H1 (cell line): ENCODE results near the gene NIFK. TPM values are rescaled to one million over a fixed set of nuclear protein-coding genes. Genes with fewer than 3 reads are reported as not detected.

Source experiments
- CTCF ChIA-PET: fragments of 300-600 bp; sonication (Branson Sonifier 250); formaldehyde crosslinking; loops from one replicate; lab custom pipeline; 2021; ENCODE audit not compliant: partially characterized antibody; lab: Charles Lee
- POLR2A ChIA-PET: fragments of 300-600 bp; sonication (Branson Sonifier 250); formaldehyde crosslinking; loops from one replicate; lab custom pipeline; 2021; ENCODE audit warnings: inconsistent platforms; ENCODE audit not compliant: partially characterized antibody; lab: Charles Lee
- DNase-seq, 2 experiments: peaks; one replicate each; pipeline versions ENCODE4 v3.0.0 to v3.0.0-alpha.2; 2010 to 2022; ENCODE audit warnings: low spot score in 2 of 2, low read depth in 1 of 2, mixed read lengths in 1 of 2
- FAIRE-seq: peaks from 2 replicates; lab custom pipeline; 2011; peaks lifted over from hg19 to GRCh38; lab: Jason Lieb, UNC
- H2AFZ ChIP-seq: 2 replicates; pipeline ENCODE4 v1.8.1; 2012; ENCODE audit warnings: low read length, inconsistent platforms
- H2AK5ac ChIP-seq: 2 replicates; pipeline ENCODE4 v1.6.1; 2013; ENCODE audit warnings: low read depth, low read length
- H2BK120ac ChIP-seq: replicated peaks from 2 replicates; pipeline ENCODE3; 2013; ENCODE audit warnings: low read depth, low read length, inconsistent platforms
- H2BK12ac ChIP-seq: 2 replicates; pipeline ENCODE4 v1.6.1; 2013; ENCODE audit warnings: low read depth, low read length
- H2BK15ac ChIP-seq: 2 replicates; pipeline ENCODE4 v1.6.1; 2013; ENCODE audit warnings: low read length
- H2BK20ac ChIP-seq: 2 replicates; pipeline ENCODE4 v1.6.1; 2013; ENCODE audit warnings: low read length
- H2BK5ac ChIP-seq: 2 replicates; pipeline ENCODE4 v1.6.1; 2013; ENCODE audit warnings: low read depth, low read length
- H3K14ac ChIP-seq: 2 replicates; pipeline ENCODE4 v1.6.1; 2013; ENCODE audit warnings: inconsistent platforms; ENCODE audit not compliant: insufficient read length
- H3K18ac ChIP-seq: 2 replicates; pipeline ENCODE4 v1.6.1; 2013; ENCODE audit warnings: low read length; ENCODE audit errors: extremely low read depth
- H3K23ac ChIP-seq: 2 replicates; pipeline ENCODE4 v1.6.1; 2013; ENCODE audit warnings: inconsistent platforms; ENCODE audit not compliant: insufficient read length
- H3K23me2 ChIP-seq: 2 replicates; pipeline ENCODE4 v1.6.1; 2013; ENCODE audit warnings: low read depth, low read length
- H3K27ac ChIP-seq: 2 replicates; pipeline ENCODE4 v1.6.1; 2011; ENCODE audit warnings: low read depth, low read length, inconsistent platforms
- H3K27me3 ChIP-seq, 4 experiments: replicated peaks in 1 of 4; 1 replicate in 1 of 4; 2 replicates in 3 of 4; pipeline versions ENCODE4 v1.6.1 to v1.8.1; 2011 to 2013; ENCODE audit warnings: low read length in 3 of 4, mild to moderate bottlenecking in 3 of 4, inconsistent platforms in 2 of 4, mixed read lengths in 2 of 4, moderate library complexity in 1 of 4; ENCODE audit not compliant: control insufficient read depth in 3 of 4, insufficient read depth in 3 of 4; ENCODE audit errors: extremely low read depth in 1 of 4
- H3K36me3 ChIP-seq, 4 experiments: 2 replicates each; pipeline versions ENCODE4 v1.6.1 to v1.8.1; 2011 to 2013; ENCODE audit warnings: mild to moderate bottlenecking in 4 of 4, low read length in 3 of 4, moderate library complexity in 2 of 4, control low read depth in 1 of 4, inconsistent platforms in 1 of 4; ENCODE audit not compliant: insufficient read depth in 4 of 4, control insufficient read depth in 2 of 4
- H3K4ac ChIP-seq: replicated peaks from 2 replicates; pipeline ENCODE3; 2013; ENCODE audit warnings: low read length, low read depth, mixed read lengths, inconsistent platforms; ENCODE audit not compliant: insufficient read length
- H3K4me1 ChIP-seq, 4 experiments: replicated peaks in 1 of 4; 1 replicate in 1 of 4; 2 replicates in 3 of 4; pipeline versions ENCODE4 v1.6.1 to v1.8.1; 2011 to 2013; ENCODE audit warnings: low read length in 3 of 4, inconsistent platforms in 2 of 4, mixed read lengths in 1 of 4; ENCODE audit not compliant: insufficient read depth in 4 of 4, control insufficient read depth in 3 of 4
- H3K4me2 ChIP-seq, 2 experiments: 2 replicates each; pipeline versions ENCODE4 v1.6.1 to v1.8.1; 2011 to 2013; ENCODE audit warnings: low read depth in 2 of 2, low read length in 2 of 2, control low read depth in 1 of 2, inconsistent platforms in 1 of 2, mild to moderate bottlenecking in 1 of 2; ENCODE audit not compliant: insufficient read depth in 1 of 2
- H3K4me3 ChIP-seq, 4 experiments: fragments of 200-600, 300-600 bp in 1 of 4; sonication (generic), shearing (Covaris generic), sonication (Bioruptor Twin) in 1 of 4; 2 replicates each; pipeline versions ENCODE4 v1.5.1 to v1.8.1; 2011 to 2016; ENCODE audit warnings: low read length in 4 of 4, low read depth in 3 of 4, control low read depth in 2 of 4, inconsistent platforms in 2 of 4, mild to moderate bottlenecking in 2 of 4, mixed read lengths in 1 of 4, moderate library complexity in 1 of 4; ENCODE audit not compliant: insufficient read depth in 2 of 4; ENCODE audit errors: extremely low read depth in 1 of 4
- H3K56ac ChIP-seq: replicated peaks from 2 replicates; pipeline ENCODE3; 2013; ENCODE audit warnings: low read depth, mild to moderate bottlenecking, mixed read lengths, low read length, inconsistent platforms; ENCODE audit not compliant: insufficient read length
- H3K79me1 ChIP-seq: 2 replicates; pipeline ENCODE4 v1.6.1; 2013; ENCODE audit warnings: low read depth, low read length, control low read depth
- H3K79me2 ChIP-seq, 2 experiments: 2 replicates each; pipeline versions ENCODE4 v1.6.1 to v1.8.1; 2012 to 2013; ENCODE audit warnings: low read length in 2 of 2, mild to moderate bottlenecking in 2 of 2, inconsistent platforms in 1 of 2; ENCODE audit not compliant: insufficient read depth in 2 of 2, control insufficient read depth in 1 of 2
- H3K9ac ChIP-seq, 4 experiments: replicated peaks in 1 of 4; 1 replicate in 1 of 4; 2 replicates in 3 of 4; pipeline versions ENCODE4 v1.6.1 to v1.8.1; 2011 to 2013; ENCODE audit warnings: low read depth in 3 of 4, low read length in 3 of 4, control low read depth in 2 of 4, mild to moderate bottlenecking in 2 of 4, moderate library complexity in 2 of 4, inconsistent platforms in 1 of 4; ENCODE audit errors: extremely low read depth in 1 of 4
- H3K9me3 ChIP-seq, 2 experiments: 2 replicates each; pipeline versions ENCODE4 v1.6.1 to v1.8.1; 2012 to 2013; ENCODE audit warnings: mild to moderate bottlenecking in 2 of 2, moderate library complexity in 2 of 2, control low read depth in 1 of 2, inconsistent platforms in 1 of 2, low read depth in 1 of 2, low read length in 1 of 2, mixed read lengths in 1 of 2; ENCODE audit not compliant: insufficient read depth in 2 of 2
- H4K20me1 ChIP-seq, 2 experiments: replicated peaks in 1 of 2; 2 replicates each; pipeline versions ENCODE3 to v1.8.1; 2011 to 2013; ENCODE audit warnings: inconsistent platforms in 2 of 2, low read length in 2 of 2, mild to moderate bottlenecking in 1 of 2; ENCODE audit not compliant: insufficient read depth in 2 of 2, control insufficient read depth in 1 of 2
- H4K5ac ChIP-seq: 2 replicates; pipeline ENCODE4 v1.6.1; 2013; ENCODE audit warnings: low read length, low read depth, mixed read lengths, inconsistent platforms; ENCODE audit not compliant: insufficient read length
- H4K8ac ChIP-seq: 2 replicates; pipeline ENCODE4 v1.8.0; 2013; ENCODE audit warnings: mild to moderate bottlenecking, moderate library complexity, low read length, inconsistent platforms; ENCODE audit not compliant: insufficient read depth; ENCODE audit errors: extremely low read depth
- H4K91ac ChIP-seq: replicated peaks from 2 replicates; pipeline ENCODE3; 2013; ENCODE audit warnings: low read length, mixed read lengths, inconsistent platforms; ENCODE audit not compliant: insufficient read length
- CBX8 ChIP-seq: fragments of 300-800, 300-1000 bp; sonication (generic); IDR thresholded peaks from 2 replicates; pipeline ENCODE4 v1.7.1; 2016; ENCODE audit warnings: low read depth, low read length, borderline replicate concordance
- CHD2 ChIP-seq: IDR thresholded peaks from 2 replicates; pipeline ENCODE4 v1.6.1; 2012; ENCODE audit warnings: low read length, improper control_type of control experiment
- CTBP2 ChIP-seq: IDR thresholded peaks from 2 replicates; pipeline ENCODE4 v1.7.0; 2011; ENCODE audit warnings: borderline replicate concordance, mild to moderate bottlenecking, moderate library complexity, mixed read lengths, low read length; ENCODE audit not compliant: insufficient read depth, insufficient read length
- EZH2 ChIP-seq: fragments of 200-600 bp; sonication (generic); IDR thresholded peaks from 2 replicates; pipeline ENCODE4 v1.7.1; 2012; ENCODE audit warnings: low read depth, mild to moderate bottlenecking, moderate library complexity, low read length, inconsistent platforms; ENCODE audit not compliant: severe bottlenecking
- HDAC2 ChIP-seq, 2 experiments: fragments of 300-600 bp in 1 of 2; sonication (generic) in 1 of 2; IDR thresholded peaks; 2 replicates each; pipeline ENCODE4 v1.6.1; 2011 to 2012; ENCODE audit warnings: low read depth in 2 of 2, low read length in 2 of 2, mild to moderate bottlenecking in 2 of 2, moderate library complexity in 2 of 2, borderline replicate concordance in 1 of 2, inconsistent platforms in 1 of 2
- KDM1A ChIP-seq: fragments of 200-600, 300-600 bp; sonication (generic); IDR thresholded peaks from 2 replicates; pipeline ENCODE4 v1.7.1; 2016; ENCODE audit warnings: mild to moderate bottlenecking, low read length, borderline replicate concordance
- NANOG ChIP-seq: IDR thresholded peaks from 2 replicates; pipeline ENCODE4 v1.6.1; 2011; ENCODE audit warnings: low read length, low read depth, mild to moderate bottlenecking, inconsistent platforms; ENCODE audit not compliant: insufficient read depth, poor library complexity, severe bottlenecking
- POLR2AphosphoS5 ChIP-seq: IDR thresholded peaks from 2 replicates; pipeline ENCODE4 v1.6.1; 2011; ENCODE audit warnings: low read depth, low read length
- RFX5 ChIP-seq: IDR thresholded peaks from 2 replicates; pipeline ENCODE4 v1.6.1; 2011; ENCODE audit warnings: low read depth, low read length, improper control_type of control experiment, borderline replicate concordance
- SP1 ChIP-seq: IDR thresholded peaks from 2 replicates; pipeline ENCODE4 v1.6.1; 2011; ENCODE audit warnings: low read depth, low read length
- WGBS, 2 experiments: shearing (Covaris generic) in 1 of 2; methylation state at CpG; one replicate each; pipeline versions ENCODE4 v1.1.6 to v1.1.7; 2013 to 2015; ENCODE audit warnings: low lambda C conversion rate in 2 of 2, mixed read lengths in 2 of 2, inconsistent platforms in 1 of 2, low coverage in 1 of 2, missing lambda C conversion rate in 1 of 2; ENCODE audit not compliant: insufficient replicate concordance in 2 of 2, insufficient coverage in 1 of 2, insufficient read length in 1 of 2; ENCODE audit errors: extremely low coverage in 1 of 2, missing lambda C conversion rate in 1 of 2; 5-methylcytosine and 5-hydroxymethylcytosine counted together
- polyA plus RNA-seq, 7 experiments: library from polyadenylated mRNA; depleted of rRNA in 3 of 7; stranded (reverse) in 5 of 7; unstranded in 2 of 7; fragments of >200 nt in 5 of 7; fragments of 200-250 nt in 2 of 7; gene quantifications; 1 replicate in 5 of 7; 2 replicates in 1 of 7; 4 replicates in 1 of 7; pipeline versions ENCODE4 v1.2.1 to v1.2.3, GENCODE V29; 2011 to 2013; ENCODE audit warnings: missing spikeins in 2 of 7, mixed read lengths in 2 of 7
- total RNA-seq: library from RNA; stranded (reverse); fragmentation: NEBNext Ultra II Directional; extraction: Animal tissue kit (Norgen Biotek cat#: 25700); gene quantifications from 2 replicates; pipeline ENCODE4 v1.2.1, GENCODE V29; 2021
- TF ChIP-seq, protein P1 (sequence below): IDR thresholded peaks from 2 replicates; pipeline ENCODE4 v1.6.1; 2011; ENCODE audit warnings: low read length, improper control_type of control experiment

The NIFK gene
- total and polyA plus RNA-seq, 2 of the 8 experiments (the other 6 are each of a cell fraction or from before 2014, with no cell fraction given), result 24.4 to 117 TPM

DNA sequence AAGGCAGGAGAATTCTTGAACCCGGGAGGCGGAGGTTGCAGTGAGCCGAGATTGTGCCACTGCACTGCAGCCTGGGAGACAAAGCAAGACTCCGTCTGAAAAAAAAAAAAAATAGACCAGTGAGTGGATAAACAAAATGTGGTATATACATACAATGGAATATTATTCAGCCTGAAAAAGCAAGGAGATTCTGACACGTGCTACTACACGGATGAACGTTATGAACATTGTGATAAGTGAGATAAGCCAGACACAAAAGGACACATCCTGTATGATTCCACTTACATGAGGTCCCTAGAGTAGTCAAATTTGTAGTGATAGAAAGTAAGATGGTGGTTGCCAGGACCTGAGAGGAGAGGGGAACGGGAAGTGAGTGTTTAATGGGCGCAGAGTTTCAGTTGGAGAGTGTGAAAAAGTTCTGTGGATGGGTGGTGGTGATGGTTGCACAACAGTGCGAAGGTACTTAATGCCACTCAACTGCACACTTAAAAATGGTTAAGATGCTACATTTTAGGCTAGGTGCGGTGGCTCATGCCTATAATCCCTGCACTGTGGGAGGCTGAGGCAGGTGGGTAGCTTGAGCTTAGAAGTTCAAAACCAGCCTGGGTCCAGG, 38.3 kb downstream of the NIFK start:
- no peak overlapping the region for H3K23ac ChIP-seq
- H4K8ac ChIP-seq, result no peak overlapping the region; the same call in 1 of the 2 replicates
- H4K91ac ChIP-seq, result no peak overlapping the region
- no peak overlapping the region for H2BK5ac ChIP-seq
- H3K36me3 ChIP-seq, result no peaks in the 10 kb centered on the region
- no peak overlapping the region for H2AK5ac ChIP-seq
- FAIRE-seq (no peak), DNase-seq (no peak)
- H2BK12ac ChIP-seq, result 0 out of 2 replicates have a peak overlapping the region, but pooled peaks have one; percentile 5
- WGBS, 2 experiments, result 90 to 100% methylated on average over 2 to 11 of the region's 11 CpGs
- no peak overlapping the region for H3K18ac ChIP-seq
- H3K56ac ChIP-seq, result no peak overlapping the region
- no peaks in the 10 kb centered on the region for H3K23me2 ChIP-seq
- H3K27me3 ChIP-seq, result no peaks in the 10 kb centered on the region
- no peaks in the 10 kb centered on the region for H3K79me2 ChIP-seq
- 0 out of 2 replicates have a peak overlapping the region, but pooled peaks have one; percentile 61 for H2BK15ac ChIP-seq
- no peak overlapping the region for H3K9ac ChIP-seq
- H3K27ac ChIP-seq, result no peak overlapping the region
- H3K9me3 ChIP-seq, result no peaks in the 10 kb centered on the region
- H2AFZ ChIP-seq, result no peak overlapping the region
- H3K14ac ChIP-seq, result no peak overlapping the region
- no peak overlapping the region for H2BK120ac ChIP-seq
- H3K79me1 ChIP-seq, result no peaks in the 10 kb centered on the region
- H3K4me2 ChIP-seq, result no peak overlapping the region
- H4K5ac ChIP-seq, result no peak overlapping the region
- no peak overlapping the region for H3K4me3 ChIP-seq
- H3K4ac ChIP-seq, result no peak overlapping the region
- peaks cover 0 to 10% (median 6%) of the 10 kb centered on the region in 4 experiments; a peak in 3 of 7 replicates for H3K4me1 ChIP-seq
- POLR2A ChIA-PET, result interaction anchor here (0.7 to 5.3 kb wide), 3 partner anchors 15 to 168 kb away, joined by 3 to 20 read pairs (median 4); partner anchors contain the start of gene RNU4ATAC
- no peaks in the 10 kb centered on the region for H4K20me1 ChIP-seq
- CTCF ChIA-PET, result interaction anchor here (0.7 to 1.2 kb wide), 2 partner anchors 11 to 50 kb away, joined by 3 to 4 read pairs; no protein-coding TSS in a partner anchor
- no peak overlapping the region for H2BK20ac ChIP-seq
- no peak for TF ChIP-seq KDM1A
- TF ChIP-seq CBX8, result no peak
- no peak for TF ChIP-seq EZH2
- TF ChIP-seq CHD2, result no peak
- no peak for TF ChIP-seq RFX5
- no peak for TF ChIP-seq NANOG
- TF ChIP-seq, protein P1, sequence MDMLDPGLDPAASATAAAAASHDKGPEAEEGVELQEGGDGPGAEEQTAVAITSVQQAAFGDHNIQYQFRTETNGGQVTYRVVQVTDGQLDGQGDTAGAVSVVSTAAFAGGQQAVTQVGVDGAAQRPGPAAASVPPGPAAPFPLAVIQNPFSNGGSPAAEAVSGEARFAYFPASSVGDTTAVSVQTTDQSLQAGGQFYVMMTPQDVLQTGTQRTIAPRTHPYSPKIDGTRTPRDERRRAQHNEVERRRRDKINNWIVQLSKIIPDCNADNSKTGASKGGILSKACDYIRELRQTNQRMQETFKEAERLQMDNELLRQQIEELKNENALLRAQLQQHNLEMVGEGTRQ, result no peak
- no peak for TF ChIP-seq CTBP2
- TF ChIP-seq HDAC2 (IDR thresholded peaks at IDR 0.05; ENCODE audit: borderline replicate concordance in 1 of 2, low read depth in 2 of 2, low read length in 2 of 2), result no peak
- TF ChIP-seq SP1, result no peak
- TF ChIP-seq POLR2AphosphoS5, result no peak
